Activated CD8-positive, alpha-beta memory T cell treated with anti-CD3 and anti-CD28 coated beads for 1 hour (primary cell): Measurements from ENCODE around the gene ZFP36L2.

Experiments used
- DNase-seq, 2 donors: peaks; one replicate each; pipeline ENCODE4 v3.0.0-alpha.2; 2020; ENCODE audit warnings: low read depth in 1 of 2; ENCODE audit errors: extremely low read depth in 1 of 2

ZFP36L2 gene

GRCh38 chr2:43210467-43211303 lies 15.7 kb downstream of the ZFP36L2 start:
- DNase-seq, result no peak

DNA sequence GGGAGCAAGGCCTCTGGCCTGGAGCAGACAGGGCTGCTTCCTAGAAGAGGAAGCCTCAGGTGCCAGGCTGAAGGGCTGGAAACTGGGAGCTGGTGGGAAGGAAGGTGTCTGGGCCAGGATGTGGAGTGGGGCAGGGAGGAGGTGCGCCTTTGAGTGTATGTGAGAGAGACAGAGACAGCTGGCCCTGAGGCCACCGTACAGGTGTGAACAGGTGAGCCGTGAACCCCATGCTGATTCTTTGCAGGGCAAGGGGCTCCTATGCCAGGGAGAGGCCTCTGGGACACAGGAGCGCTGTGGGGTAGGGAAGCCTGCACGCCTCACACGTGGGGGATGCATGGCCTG lies 16.3 kb downstream of the ZFP36L2 start:
- DNase-seq, result no peak

DNA sequence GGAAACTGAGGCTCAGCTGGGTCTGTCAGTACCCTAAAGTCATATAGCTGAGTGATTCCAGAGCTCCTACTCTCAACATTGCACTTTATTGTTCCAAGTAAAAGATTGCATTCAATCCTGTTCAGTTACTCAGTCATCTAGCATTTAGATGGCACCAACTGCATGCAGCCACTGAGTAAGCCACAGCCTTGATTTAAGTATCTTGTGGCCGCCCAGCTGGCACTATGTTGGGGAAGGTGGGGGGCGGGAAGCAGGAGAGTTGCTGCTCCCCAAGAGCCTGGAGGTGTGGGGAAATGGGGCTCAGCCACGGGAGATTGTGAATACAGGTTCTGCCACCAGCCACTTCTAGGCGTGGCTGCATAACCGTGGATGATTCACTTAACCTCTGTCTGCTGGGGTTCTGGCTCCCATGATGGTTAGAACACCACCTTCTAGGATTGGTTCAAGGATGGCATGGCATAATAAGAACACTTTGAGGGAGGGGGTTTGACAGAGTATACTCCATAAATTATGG lies 17.1 kb downstream of the ZFP36L2 start:
- DNase-seq, result no peak

GRCh38 chr2:43207553-43208300 lies 18.7 kb downstream of the ZFP36L2 start:
- no peak for DNase-seq

DNA sequence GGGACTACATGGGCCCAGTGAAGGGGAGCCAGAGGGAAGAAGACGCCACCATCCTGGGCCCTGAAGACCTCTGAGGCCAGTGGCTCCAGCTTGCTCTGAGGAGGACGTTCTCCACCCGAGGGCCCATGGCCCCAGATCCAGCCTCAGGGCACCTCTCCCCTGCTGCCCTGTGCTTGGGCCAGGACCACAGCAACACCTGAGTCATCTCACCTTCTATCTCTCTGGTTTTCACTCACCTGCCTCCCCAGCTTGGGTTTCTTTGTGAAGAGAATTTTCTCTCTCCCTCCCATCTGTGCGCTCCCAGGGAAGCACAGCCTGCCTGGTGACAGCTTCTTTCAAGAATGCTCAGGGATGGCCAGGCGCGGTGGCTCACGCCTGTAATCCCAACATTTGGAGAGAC lies 19.8 kb downstream of the ZFP36L2 start:
- DNase-seq, result no peak

DNA sequence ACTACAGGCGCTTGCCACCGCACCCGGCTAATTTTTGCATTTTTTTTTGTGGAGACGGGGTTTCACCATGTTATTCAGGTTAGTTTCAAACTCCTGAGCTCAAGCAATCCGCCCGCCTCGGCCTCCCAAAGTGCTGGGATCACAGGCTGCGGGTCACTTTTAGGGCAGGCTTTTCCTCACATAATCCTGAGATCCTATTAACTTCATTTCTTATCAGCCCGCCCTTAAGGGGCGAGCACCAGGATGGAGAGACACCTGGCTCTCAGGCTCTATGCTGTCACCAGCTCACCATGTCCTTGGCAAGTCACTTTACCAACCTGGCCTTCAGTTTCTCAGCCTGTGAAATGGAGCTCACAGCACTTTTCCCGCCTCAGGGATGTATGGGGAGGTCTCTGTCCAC lies 23.0 kb downstream of the ZFP36L2 start:
- no peak for DNase-seq

GRCh38 chr2:43202289-43202688 lies 24.1 kb downstream of the ZFP36L2 start:
- DNase-seq, result no peak

GRCh38 chr2:43201497-43201896 lies 24.9 kb downstream of the ZFP36L2 start:
- no peak for DNase-seq

DNA sequence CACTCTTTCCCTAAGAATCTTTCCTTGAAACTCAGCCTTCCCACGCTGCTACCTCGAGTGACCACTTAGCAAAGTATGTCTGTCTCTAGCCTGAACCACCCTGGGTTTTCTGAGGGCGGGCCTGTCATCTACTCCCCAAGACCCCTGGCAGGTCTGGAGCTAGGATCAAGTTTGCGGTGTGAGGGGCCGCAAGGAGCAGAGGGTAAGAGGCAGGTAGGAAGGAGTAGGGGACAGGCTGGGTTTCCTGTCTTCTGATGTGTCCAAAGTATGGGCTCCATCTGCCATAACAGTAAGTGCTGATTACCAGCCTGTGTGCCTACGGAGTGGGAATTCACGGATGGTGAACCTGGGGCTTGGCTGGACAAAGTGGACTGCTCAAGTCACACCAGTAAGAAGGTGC lies 25.4 kb downstream of the ZFP36L2 start:
- DNase-seq, result no peak

DNA sequence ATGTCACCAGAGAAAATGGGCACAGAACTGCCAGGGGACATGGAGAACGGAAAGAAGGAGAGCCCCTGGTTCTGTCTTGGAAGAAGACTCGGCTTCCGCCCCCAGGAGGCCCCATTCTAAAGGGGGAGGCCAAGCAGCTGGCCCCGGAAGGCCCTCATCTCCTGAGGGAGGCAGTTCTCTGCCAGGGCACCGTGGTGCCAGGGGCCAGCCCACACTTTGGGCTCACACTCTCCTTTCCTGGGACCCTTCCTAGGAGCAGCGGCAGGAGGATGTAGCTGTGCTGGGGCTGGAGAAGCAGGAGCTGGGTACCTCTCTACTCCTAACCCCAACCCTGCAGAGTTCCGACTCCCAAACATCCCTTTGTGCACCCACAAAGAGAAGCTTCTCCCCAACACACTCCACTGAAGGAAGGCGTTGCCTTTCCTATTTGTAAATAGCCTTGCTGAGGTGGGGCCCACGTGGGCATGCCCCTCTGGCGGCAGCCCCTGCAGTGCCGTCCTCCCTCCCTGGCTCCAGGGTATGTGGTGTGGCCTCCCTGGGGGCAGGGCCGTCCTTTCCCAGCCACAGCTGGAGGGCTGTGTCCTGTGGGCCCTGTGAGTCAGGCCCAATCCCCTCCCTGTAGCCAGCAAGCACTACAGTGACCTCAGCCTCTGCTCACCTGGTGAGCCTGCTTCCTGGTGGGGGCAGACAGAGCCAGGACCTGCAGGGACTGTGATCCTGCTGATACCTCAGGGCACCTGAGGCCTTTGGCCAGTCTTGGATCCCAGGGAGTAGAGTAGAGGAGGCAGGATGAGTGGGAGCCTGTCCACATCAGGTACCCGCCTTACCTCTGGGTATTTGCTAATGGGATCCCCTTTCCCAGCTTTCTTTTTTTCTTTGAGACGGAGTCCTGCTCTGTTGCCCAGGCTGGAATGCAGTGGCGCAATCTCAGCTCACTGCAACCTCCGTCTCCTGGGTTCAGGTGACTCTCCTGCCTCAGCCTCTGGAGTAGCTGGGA lies 26.6 kb downstream of the ZFP36L2 start:
- no peak for DNase-seq

DNA sequence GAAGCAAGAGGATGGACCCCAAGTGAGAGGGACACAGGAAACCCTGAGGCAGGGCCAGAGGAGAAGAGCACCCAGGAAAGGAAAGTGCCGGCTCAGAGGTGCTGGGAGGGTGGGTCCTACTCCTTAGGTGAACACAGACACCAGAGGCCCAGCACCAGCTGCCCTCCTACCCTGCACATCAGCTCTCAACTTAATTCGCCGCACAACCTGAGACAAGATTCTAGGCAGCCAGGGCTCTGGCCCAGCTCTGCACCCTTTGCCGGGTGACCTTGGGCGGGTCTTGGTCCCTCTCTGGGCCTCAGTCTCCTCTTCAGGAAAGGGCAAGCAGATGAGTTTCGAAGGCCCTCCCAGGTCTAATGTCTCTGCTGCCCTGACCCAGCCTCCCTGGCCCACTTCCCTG lies 28.1 kb downstream of the ZFP36L2 start:
- DNase-seq, result no peak

DNA sequence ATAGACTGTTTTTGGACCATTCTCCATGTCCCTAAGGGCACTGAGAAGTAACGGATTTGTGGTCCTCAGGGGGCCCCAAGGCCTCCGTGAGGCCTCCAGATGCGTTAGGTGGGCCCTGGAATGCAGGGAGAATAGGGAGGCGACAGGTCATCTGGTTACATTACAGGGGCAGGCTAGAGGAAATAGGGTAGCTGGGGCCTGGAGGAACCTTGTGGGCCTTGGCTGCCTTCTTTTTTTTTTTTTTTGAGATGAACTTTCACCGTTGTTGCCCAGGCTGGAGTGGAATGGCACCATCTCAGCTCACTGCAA lies 28.9 kb downstream of the ZFP36L2 start:
- DNase-seq, result no peak

GRCh38 chr2:43196768-43197587 lies 29.4 kb downstream of the ZFP36L2 start:
- no peak for DNase-seq

- DNase-seq, result no peak
Observed at GRCh38 chr2:43194121-43194869, 32.1 kb downstream of the ZFP36L2 start.

DNA sequence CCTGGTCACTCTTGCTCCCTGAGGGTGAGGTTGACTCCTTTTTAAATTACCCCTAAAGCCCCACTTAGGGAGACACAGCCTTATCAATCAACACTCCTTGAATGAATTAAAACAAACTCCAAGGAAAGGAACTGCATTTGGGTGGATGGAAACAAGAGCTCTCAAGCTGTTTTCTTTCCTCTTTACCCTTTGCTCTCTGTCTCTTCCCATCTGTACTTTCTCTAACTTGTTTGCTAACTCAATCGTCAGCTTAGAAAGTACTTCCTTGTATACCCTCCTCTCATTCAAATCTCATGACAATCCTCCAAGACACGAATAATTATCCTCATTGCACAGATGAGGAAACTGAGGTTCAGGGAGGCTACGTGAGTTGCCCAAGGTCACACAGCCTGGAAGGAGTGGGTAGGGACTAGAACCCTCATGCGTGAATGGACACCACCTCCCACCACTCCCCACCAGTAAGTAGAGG lies 32.7 kb downstream of the ZFP36L2 start:
- no peak for DNase-seq

DNA sequence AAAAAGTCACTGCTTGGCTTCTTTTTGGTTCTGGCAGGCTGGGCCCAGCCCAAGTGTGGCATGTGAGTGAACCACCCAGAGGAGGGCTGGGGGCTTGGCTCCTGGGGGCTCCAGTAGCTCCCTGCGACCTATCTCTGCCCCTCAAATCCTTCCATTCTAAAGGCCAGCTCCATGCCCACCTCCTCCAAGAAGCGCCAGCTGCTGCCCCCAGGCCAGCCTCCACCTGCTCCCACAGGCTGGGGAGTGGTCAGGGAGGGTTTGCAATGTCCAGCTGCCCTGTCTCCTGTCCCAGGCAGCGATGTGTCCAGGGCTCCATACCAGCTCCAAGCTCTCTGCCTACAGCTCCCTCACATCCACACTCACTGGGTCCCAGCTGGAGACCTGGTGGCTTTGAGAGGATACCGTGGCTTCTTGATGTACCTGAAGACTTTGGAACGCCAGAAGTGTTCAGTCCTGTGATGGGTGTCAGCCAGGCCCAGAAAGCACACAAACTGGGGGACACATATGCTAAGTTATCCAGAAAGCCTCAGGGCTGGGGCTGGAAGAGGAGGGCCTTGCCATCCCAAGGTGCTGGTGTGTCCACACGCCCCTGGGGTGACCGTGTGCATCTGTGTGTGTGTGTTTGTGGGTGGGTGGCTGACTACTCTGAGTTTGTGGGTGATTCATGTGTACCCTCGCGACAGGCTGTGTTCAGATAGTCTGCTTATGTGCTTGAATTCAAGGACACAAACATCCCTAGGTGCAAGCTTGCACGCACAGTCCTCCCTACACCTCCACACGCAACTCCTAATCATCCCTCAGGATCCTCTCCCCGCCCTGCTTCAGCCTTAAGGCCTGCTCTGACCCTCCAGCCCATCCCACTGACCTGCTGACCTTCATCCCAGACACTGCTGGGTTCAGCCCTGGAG lies 33.4 kb downstream of the ZFP36L2 start:
- DNase-seq, result no peak

DNA sequence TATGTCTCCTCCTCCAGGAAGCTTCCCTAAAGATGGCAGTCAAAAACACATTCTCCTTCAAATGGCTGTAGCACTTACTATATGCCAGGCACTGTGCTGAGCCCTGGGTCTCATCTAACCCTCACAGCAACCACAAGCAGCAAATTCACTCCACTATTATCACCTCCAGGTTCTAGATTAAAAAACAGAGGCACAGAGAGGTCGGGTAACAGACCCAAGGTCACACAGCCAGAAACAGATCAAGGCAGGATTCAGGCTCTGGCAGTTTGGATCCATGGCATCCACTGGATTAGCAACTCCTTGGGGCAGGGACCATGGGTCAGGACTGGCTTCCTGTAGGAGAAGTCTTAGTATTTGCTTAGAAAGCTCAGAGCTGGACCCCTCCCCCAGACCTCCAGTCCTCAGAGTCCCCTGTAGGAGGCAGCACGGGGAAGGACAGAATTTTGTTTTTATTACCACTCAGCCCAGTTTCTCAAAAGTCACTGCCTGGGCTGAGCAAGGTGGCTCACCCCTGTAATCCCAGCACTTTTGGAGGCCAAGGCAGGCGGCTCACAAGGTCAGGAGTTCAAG lies 34.4 kb downstream of the ZFP36L2 start:
- no peak for DNase-seq
